GM19023 (cell line): ENCODE measurements around the gene IGHMBP2.
"Not testable (repeated sequence)": the region's sequence is repeated elsewhere in the genome, so short reads cannot be mapped to it uniquely, and the experiment has no call there.

ENCODE experiments used
- ATAC-seq: cut with Tn5 transposase; IDR thresholded peaks from one replicate; pipeline ENCODE4 v1.9.1; 2021; ENCODE audit warnings: mild to moderate bottlenecking, moderate library complexity; ENCODE audit not compliant: unreplicated experiment

Gene IGHMBP2

DNA sequence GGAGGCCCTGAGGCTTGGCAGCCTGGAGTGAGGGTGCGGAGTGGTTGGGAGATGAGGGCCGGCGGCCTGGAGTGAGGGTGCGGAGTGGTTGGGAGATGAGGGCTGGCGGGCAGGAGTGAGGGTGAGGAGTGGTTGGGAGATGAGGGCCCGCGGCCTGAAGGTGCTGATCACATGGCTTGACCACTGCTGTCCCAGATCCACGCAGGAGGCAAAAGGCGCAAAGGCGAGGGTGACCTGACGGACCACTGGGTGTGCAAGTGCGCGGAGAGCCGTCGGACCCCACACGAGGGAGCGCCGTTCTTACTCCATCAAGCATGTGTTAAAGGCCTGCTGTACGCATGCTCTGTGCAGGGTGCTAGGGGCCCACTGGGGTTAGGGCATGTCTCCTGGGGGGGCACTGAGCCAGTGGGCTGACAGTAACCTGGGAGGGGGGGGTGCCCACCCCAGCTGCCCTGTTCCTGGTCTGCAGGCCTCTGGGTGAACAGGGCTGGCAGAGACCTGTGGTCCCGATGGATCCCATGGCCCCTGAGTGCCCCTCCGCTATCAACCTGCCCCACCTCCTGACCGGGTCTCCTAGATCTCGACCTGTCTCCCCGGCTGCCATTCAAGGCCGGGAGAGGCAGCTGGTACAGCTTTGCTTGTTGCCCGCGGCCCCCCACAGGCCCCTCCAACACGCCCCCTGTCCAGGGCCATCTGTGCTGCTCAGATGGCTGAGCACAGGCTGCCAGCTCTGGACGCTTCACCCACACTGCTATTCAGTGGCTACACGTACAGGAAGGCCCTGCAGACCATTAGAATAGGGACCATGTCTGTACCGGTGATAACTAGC lies 56.0 kb downstream of the IGHMBP2 start:
- no peak for ATAC-seq

DNA sequence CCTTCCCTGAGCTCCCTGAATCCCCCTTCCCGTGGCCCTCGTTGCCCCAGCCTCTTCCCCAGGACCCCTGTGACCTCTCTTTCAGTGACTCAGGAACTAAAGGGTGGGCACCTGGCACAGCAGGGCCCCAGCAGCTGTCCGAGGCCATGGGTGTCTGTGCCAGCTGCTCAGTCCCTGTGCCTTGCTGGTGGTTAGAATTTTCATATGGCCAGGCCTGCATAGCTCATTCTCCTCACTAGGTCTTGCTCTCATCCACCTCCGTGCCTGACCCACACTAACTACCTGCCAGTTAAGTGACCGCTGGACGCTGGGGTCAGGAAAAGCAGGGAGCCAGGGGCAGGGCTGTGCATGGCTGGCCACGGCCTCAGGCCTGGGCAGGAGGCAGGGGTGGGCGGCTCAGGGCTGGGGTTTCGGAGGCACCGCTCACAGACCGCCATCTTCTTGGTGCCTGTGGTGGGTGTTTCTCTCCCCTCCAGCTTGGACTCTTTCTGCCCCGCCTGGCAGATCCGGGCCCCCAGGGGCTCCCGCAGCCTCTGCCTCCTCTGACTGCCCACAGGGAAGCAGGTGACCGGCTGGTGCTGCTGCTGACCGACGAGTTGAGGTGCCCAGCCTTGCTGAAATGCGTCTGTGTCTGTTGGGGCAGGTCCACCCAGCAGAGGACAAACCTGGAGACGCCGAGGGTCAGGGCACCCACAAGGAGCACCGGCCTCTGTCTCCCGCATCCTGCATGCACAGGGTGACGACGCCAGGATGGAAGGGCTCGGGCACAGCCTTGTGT lies 56.8 kb downstream of the IGHMBP2 start:
- ATAC-seq: no peak

DNA sequence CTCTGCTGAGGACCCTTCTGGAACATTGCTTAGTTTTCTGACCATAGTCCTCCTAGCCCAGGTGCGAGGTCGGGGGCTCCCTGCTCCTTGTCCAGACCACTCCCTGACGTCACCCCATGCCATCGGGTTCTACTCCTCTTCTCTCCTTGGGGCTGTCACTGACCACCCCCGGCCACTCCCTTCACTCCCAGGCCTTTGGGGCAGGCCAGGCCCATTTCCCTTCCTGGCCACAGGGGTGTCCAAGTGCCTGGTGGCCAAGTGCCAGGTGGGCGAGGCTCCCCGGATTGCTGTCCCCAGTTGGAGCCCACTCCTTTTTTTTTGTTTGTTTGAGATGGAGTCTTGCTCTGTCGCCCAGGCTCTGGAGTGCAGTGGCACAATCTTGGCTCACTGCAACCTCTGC lies 57.6 kb downstream of the IGHMBP2 start:
- no peak for ATAC-seq

DNA sequence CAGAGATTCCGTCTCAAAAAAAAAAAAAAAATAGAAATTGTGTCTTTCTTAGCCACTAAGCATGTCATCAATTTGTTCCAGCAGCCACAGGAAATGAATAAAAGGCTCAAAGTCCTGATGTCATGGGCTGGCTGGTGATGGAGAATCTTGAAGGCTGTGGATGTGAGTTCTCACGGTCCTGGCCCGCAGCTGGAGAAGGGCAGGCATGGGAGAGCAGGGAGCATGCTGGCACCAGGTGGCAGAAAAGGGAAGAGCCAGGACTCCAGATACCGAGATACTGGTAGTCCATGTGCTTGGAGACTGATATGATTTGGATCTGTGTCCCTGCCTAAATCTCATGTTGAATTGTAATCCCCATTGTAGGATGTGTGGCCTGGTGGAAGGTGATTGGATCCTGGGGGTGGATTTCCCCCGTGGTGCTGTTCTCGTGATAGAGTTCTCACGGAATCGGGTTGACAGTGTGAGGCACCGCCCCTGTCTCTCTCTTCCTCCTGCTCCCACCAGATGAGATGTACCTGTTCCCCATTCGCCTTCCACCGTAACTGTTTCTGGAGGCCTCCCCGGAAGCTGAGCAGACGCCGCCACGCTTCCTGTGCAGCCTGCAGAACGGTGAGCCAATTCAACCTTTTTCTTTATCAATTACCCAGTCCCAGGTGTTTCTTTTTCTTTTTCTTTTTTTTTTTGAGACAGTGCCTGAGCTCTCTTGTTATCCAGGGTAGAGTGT lies 59.0 kb downstream of the IGHMBP2 start:
- no peak for ATAC-seq

DNA sequence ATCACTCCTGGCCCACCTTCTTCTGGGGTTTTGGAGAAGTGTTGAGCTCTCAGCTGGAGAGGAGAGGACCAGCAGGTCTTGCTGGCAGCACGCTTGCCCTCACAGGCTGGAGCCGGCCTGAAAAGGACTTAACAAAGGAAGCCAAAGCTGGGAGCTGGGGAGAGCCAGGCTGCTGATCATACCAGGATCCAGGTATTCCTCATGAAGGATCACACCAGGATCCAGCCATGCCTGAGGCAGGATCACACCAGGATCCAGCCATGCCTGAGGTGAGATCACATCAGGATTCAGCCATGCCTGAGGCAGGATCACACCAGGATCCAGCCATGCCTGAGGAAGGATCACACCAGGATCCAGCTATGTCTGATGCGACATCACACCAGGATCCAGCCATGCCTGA lies 60.1 kb downstream of the IGHMBP2 start:
- ATAC-seq: no peak

DNA sequence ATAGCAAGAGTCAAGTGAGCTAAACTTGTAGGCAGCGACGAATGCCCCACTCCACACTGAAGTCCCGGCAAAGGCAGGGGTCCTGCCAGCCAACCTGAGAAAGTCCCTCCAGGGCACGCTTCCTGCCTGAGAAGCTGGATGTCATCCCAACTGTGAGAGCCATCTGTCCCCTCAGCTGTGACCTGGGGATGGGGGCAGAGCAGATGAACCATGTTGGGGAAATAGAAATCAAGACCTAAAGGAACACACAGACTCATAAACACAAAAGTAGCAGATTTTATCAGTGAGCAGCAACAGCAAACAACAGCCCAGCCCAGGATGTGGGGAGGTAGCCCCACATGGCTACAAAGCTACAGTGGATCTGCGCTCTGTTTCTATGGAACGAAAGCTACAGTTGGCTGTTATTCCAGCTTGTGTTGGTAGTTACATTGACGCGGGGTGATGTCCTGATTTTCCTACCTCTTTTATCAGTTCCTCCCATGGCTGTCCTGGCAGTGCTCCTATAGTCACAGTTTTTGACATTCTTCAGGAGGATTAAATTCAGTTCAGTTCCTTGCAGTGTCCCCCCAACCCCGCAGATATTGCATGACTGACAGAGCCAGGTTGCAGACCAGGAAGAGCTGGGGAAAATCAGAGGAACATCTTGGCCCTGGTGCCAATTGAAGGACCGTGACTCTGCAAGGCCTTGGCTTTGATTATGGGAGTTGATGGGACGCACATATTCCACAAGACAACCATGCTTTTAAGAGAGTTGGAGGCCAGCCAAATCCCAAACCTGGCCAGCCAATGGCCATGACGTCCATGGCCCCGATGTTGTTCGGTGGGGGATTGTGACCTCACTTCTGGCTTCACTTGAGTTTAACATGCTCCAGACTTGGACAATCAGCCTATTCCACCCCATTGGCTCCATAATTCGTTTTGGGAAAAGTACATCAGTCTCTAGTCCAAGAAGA lies 62.5 kb downstream of the IGHMBP2 start:
- no peak for ATAC-seq

DNA sequence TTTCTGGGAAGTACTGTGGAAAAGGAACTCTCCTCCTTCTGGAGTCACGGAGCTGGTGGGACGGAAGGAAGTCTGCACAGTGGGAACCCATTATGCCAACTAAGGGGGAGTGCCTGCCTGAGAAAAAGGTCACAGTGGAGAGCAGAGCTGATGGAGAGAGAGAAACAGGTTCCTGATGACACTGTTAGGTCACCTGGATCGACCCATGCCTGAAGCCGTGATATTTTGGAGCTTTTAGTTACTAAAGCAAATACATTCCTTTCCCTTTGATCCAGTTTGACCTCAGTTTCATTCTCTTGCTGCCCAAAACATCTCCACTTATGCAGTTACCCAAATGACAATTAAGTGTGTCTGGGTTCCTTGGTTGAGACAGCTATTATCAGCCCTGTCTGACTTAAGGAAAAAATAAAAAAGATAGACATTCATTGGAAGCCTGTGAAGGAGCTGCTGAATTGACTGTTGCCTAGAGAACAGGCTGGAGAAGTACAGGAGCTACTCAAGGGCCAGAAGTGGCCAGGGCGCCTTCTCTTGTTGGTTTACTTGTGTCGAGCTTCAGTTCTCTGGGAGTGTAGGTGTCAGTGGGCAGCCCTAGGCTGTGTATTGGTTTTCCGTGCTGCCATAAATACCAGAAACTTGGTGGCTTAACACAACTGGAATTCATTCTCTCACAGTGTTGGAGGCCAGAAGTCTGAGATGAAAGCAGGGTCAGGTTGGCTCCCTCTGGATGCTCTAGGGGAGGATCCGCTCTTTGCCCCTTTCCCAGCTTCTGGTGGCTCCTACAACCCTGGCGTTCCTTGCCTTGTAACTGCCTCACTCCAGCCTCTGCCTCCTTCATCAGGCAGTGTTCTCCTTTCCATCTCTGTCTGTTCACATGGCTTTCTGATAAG lies 63.4 kb downstream of the IGHMBP2 start:
- ATAC-seq: no peak

DNA sequence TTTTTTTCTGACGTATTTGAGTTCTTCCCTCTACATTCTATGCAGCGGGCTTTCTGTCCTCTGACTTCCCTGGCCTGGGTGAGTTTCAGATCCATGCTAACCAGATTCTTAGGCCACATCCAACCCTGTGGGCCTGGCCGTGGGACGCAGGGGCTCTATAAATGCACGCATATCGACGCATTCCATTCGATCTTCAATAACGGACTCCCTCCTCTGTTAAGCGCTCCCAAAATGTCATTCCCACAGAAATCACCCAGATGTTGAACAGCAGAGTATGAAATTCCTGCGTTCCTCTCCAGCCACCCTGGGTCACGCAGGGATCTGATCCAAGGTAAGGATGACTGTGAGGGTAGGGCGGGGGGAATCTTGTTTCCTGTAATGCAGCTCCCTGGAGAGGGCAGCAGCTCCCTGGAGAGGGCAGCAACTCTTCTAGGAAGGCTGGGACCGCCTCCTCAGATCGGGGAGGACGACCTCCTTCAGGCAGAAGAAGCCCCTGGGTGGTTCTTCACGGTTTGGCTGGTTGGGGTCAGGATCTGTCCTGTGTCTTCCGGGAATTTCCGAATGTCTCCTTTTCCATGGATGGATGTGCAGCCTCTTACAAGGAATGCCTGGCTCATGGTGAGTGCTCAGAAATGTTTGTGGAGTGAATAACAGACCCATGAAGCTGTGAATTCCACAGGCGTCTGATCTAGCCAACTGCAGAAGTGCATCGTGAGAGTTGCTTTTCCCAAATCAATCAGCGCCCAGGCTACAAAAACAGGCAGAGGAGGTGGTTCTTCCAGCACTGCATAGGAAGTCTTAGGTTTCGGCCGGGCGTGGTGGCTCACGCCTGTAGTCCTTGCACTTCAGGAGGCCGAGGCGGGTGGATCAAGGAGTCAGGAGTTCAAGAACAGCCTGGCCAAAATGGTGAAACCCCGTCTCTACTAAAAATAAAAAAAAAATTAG lies 64.9 kb downstream of the IGHMBP2 start:
- no peak for ATAC-seq

DNA sequence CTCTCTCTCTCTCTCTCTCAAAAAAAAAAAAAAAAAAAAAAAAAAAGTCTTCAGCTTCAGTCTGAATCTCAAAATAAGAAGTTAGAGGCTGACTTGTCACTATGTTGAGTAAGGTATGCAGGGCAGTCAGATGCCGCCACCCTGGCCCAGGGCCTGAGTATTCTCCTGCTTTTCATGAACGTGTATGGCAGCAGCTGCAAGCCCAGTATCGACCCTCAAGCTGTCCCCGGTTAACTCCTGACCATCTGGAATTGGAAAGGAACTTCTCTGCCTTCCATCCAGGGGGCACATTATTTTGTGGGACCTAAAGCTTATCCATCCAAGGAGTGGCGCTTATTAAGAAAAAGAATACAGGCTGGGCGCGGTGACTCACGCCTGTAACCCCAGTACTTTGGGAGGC lies 65.7 kb downstream of the IGHMBP2 start:
- no peak for ATAC-seq

DNA sequence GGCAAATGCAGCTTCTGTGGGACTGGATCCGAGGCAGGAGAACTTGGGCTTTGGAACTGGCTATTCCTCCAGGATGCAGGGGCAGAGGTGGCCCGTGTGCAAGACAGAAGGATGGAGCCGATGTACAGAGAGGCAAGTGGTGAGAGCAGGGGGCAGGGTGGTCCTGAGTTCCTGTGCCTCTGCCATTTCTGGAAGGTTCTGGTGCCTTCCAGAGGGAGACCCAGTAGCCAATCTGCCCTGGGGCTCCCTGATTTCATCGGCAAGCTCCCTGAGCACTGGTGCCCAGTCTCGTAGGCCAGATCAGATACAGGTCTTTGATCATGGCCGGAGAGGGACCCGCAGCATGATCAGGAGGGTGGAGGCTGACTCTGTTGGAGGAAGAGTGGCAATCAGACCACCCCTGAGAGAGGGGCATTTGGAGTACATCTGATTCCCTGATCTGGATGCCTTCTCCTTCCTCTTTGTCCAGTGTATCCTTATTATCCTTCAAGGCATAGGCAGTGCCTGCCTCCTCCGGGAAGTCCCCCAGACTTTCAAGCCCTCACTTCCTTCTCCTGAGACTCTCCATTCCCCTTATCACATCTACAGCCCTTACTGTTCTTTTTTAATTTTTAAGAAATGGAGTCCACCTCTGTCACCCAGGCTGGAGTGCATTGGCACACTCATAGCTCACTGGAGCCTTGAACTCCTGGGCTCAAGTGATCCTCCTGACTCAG lies 67.4 kb downstream of the IGHMBP2 start:
- no peak for ATAC-seq

DNA sequence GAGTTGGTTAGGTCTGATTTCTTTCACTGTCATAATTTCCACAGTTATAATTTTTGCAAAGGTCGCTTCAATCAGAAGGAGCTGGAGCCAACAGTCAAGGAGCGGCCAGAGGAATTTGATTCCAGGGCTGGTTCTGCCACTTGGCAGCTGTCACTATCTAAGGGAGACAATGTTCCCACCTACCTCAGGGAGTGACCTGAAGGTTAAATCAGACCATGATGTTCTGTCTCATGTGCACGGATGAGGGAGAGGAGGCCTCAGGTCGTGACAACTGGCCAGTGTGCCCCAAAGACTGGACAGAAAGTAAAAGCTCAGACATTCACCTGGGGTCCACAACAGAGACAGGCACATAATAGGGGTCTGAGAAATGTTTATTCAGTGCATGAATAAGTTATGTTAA lies 69.5 kb downstream of the IGHMBP2 start:
- no peak for ATAC-seq

DNA sequence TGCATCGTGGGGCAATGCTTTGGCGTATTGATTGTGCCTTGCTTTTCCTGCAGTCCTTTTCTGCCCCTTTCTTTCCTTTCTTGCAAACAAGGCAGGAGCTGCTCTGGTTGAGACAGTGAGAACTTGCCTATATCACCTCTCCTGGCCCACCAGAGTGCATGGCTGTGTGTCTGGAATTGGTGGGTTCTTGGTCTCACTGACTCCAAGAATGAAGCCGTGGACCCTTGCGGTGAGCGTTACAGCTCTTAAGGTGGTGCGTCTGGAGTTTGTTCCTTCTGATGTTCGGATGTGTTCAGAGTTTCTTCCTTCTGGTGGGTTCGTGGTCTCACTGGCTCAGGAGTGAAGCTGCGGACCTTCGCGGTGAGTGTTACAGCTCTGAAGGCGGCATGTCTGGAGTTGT lies 70.0 kb downstream of the IGHMBP2 start:
- not testable (repeated sequence) for ATAC-seq

DNA sequence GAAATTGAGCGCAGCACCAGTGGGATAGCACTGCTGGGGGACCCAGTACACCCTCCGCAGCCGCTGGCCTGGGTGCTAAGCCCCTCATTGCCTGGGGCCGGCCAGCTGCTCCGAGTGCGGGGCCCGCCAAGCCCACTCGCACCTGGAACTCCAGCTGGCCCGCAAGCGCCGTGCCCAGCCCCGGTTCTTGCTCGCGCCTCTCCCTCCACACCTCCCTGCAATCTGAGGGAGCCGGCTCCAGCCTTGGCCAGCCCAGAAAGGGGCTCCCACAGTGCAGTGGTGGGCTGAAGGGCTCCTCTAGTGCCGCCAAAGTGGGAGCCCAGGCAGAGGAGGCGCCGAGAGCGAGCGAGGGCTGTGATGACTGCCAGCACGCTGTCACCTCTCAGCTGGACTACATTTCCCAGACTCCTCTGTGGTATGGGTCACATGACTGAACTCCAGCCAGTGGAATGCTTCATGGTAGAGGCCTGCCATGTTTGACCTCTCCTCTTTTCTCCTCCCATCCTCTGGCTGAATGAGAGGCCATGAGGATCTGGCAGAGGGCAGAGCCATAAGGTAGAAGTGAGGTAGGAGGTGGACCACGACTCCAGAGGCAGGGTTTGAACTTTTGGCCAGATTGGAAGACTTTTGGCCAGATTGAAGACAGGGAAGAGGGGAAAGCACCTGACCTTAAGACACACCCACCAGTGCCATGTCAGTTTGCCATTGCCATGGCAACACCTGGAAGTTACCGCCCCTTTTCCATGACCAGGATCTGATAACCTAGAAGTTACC lies 70.9 kb downstream of the IGHMBP2 start:
- ATAC-seq: no peak

DNA sequence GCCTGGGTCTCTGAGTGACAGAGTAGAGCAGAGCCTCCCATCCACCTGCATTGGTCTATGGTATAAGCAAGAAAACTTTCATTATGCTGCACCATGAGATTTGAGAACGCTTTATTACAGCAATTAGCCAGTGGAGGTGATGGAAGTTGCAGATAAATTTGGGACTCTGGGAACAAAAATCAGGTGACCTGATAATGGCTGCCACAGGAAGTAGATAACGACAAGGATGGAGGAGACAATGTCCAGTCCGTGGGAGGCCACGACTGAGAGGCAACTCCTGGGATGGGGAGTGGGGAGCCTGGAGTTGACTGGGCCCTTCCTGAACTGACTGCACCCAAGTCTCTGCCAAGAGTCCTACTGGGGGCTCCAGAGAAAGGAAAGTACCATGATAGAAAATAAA lies 72.4 kb downstream of the IGHMBP2 start:
- ATAC-seq: no peak

DNA sequence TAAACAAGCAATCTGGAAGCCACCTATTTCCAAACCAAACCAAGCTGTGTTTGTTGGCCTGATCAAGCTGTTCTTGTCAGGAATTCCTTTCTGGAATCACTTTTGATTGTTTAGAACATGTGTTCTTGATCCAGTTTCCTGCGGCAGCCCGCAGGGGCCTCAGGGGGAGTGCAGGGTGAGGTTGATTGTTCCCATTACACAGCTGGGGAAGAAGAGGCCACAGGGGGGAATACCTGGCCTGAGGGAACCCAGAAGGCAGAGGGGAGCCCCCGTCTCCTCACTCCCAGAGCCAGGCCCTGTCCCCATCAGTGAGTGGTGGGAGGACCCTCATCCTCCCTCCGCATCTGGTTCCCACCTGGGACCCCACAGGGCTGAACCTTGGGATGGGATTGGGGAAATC lies 72.9 kb downstream of the IGHMBP2 start:
- no peak for ATAC-seq

DNA sequence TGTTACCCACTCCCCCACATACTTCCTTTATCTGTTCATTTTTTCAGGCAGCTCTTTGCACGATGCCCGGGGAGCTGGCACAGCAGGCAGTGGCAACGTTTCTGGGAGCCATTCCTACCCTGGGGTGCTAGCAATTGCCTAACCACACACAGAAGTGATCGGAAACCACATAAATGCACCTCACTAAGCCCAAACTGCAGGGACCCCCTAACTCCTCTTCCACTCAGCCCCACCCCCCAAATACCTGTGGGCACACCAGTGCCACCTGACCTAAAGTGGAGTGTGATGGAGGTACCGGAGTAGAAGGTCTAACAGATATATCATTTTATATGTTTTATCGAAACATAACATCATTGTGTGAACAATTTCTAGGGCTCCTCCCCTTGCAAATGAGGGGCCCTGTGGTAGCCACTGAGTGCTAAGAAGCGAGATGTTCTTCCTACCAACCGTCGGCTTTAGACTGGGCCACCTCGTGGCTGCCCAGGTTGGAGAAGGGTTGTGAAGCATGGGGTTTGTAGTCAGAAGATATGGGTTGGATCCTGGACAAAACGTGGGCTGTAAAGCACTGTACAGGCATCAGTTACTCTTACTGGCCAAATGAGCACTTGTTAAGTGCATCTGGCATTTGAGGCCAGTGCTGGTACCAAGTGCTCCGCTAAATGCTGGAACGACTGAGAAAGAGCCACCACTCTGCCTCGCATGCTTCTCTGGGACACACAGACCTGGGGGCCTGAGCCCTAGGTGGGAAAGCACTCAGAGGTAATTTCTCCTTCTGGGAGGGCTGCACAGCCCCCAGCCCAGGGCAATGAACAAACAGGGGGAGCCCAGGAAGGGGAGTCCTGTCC lies 74.3 kb downstream of the IGHMBP2 start:
- no peak for ATAC-seq
